Panc1 (cell line): ENCODE measurements around the gene WNT10A. TPM values are rescaled to one million over a fixed set of nuclear protein-coding genes. Genes with fewer than 3 reads are reported as not detected.

Source experiments
- ATAC-seq: fragments of 200-7000 bp; cut with Tn5 transposase; 2 replicates; pipeline ENCODE4 v1.9.1; 2020; ENCODE audit warnings: mild to moderate bottlenecking, moderate library complexity
- BruUV-seq: library from RNA; stranded (reverse); fragments of 400-500 nt; replicated peaks from 2 replicates; lab custom pipeline; 2021; lab: Mats Ljungman, UMichigan
- CTCF ChIA-PET: fragments of 300-600 bp; sonication (Branson Sonifier 250); formaldehyde crosslinking; loops from one replicate; lab custom pipeline; 2022; ENCODE audit warnings: antibody characterized with exemption; lab: Charles Lee
- POLR2A ChIA-PET: fragments of 300-600 bp; sonication (Branson Sonifier 250); formaldehyde crosslinking; loops from one replicate; lab custom pipeline; 2022; ENCODE audit warnings: antibody characterized with exemption; lab: Charles Lee
- DNase-seq: peaks from one replicate; pipeline ENCODE4 v3.0.0-alpha.2; 2010; ENCODE audit warnings: low read depth, low spot score
- H3K27ac ChIP-seq: 2 replicates; pipeline ENCODE4 v1.5.1; 2011; ENCODE audit warnings: mild to moderate bottlenecking, low read length, inconsistent platforms
- H3K27me3 ChIP-seq: fragments of 200-500 bp; sonication (Bioruptor generic); 2 replicates; pipeline ENCODE4 v1.6.0; 2014; ENCODE audit warnings: low read length, inconsistent platforms; ENCODE audit not compliant: control insufficient read depth, insufficient read depth
- H3K36me3 ChIP-seq: fragments of 200-500 bp; sonication (Bioruptor generic); 2 replicates; pipeline ENCODE4 v1.5.1; 2014; ENCODE audit warnings: inconsistent platforms, mild to moderate bottlenecking, low read length, moderate library complexity; ENCODE audit not compliant: control insufficient read depth, insufficient read depth
- H3K4me1 ChIP-seq: 2 replicates; pipeline ENCODE4 v1.5.1; 2011; ENCODE audit warnings: inconsistent platforms, mild to moderate bottlenecking, low read length, moderate library complexity; ENCODE audit not compliant: control insufficient read depth, insufficient read depth
- H3K4me3 ChIP-seq, 2 experiments: 2 replicates each; pipeline ENCODE4 v1.5.1; 2011 to 2012; ENCODE audit warnings: low read depth in 2 of 2, low read length in 2 of 2, mild to moderate bottlenecking in 2 of 2, inconsistent platforms in 1 of 2, moderate library complexity in 1 of 2
- H3K9me3 ChIP-seq: fragments of 200-500 bp; sonication (Bioruptor generic); 2 replicates; pipeline ENCODE4 v1.5.1; 2014; ENCODE audit warnings: low read depth, mild to moderate bottlenecking, inconsistent platforms, low read length, moderate library complexity; ENCODE audit not compliant: control insufficient read depth, insufficient read depth
- CTCF ChIP-seq: fragments of 450-650 bp; IDR thresholded peaks from 2 replicates; pipeline ENCODE4 v1.5.1; 2017; ENCODE audit warnings: mild to moderate bottlenecking
- POLR2AphosphoS5 ChIP-seq: IDR thresholded peaks from 2 replicates; pipeline ENCODE4 v1.6.1; 2012; ENCODE audit warnings: mild to moderate bottlenecking, low read depth, low read length, moderate library complexity
- REST ChIP-seq, 2 experiments: IDR thresholded peaks; 2 replicates each; pipeline ENCODE4 v1.6.1; 2011 to 2012; ENCODE audit warnings: low read depth in 2 of 2, control low read depth in 1 of 2, low read length in 1 of 2, mild to moderate bottlenecking in 1 of 2, moderate library complexity in 1 of 2; ENCODE audit not compliant: insufficient read depth in 1 of 2
- SIN3A ChIP-seq: IDR thresholded peaks from 2 replicates; pipeline ENCODE4 v1.6.1; 2012; ENCODE audit warnings: low read depth, mild to moderate bottlenecking, low read length, moderate library complexity, borderline replicate concordance; ENCODE audit not compliant: insufficient read depth
- TCF7L2 ChIP-seq: IDR thresholded peaks from 2 replicates; pipeline ENCODE4 v1.6.1; 2011; ENCODE audit warnings: mild to moderate bottlenecking, low read depth, low read length, inconsistent platforms
- in situ Hi-C: cut with HindIII; loops from 2 replicates; pipeline ENCODE4 v1.10.0; 2016; ENCODE audit warnings: low sequenced_read_pairs, low pct_unique_long_range_greater_than_20kb
- intact Hi-C: fragments of 100-400 bp; cut with micrococcal nuclease; formaldehyde crosslinking; loops from one replicate; pipeline ENCODE4 v1.10.0; 2022; ENCODE audit not compliant: unreplicated experiment
- total RNA-seq: library from RNA; stranded (reverse); gene quantifications from one replicate; pipeline ENCODE4 v1.2.1, GENCODE V29; 2021; ENCODE audit not compliant: unreplicated experiment

The WNT10A gene
- total RNA-seq, 1 experiment from 2014 or later, result 9.2 TPM

- no TSS peak for BruUV-seq
These were observed 11.6 kb upstream of the WNT10A start for GRCh38 chr2:218869064-218869463.

GRCh38 chr2:218870984-218871344, 9.7 kb upstream of the WNT10A start:
- intact Hi-C loops (no loop called here), in situ Hi-C loops (no loop called here)

More at GRCh38 chr2:218869064-218869463, 11.6 kb upstream of the WNT10A start:
- Histone ChIP-seq H3K27me3 (no peaks in the 10 kb centered on the region), H3K36me3 (no peaks in the 10 kb centered on the region), H3K9me3 (no peaks in the 10 kb centered on the region), H3K4me3 (no peak overlapping the region), H3K27ac (no peak overlapping the region), H3K4me1 (no peaks in the 10 kb centered on the region; the same call in 1 of the 2 replicates)
- intact Hi-C loops (no loop called here), in situ Hi-C loops (no loop called here)
- TF ChIP-seq REST (IDR thresholded peaks at IDR 0.05; ENCODE audit: insufficient read depth in 1 of 2, low read depth in 2 of 2, low read length in 1 of 2) (no peak), SIN3A (no peak), POLR2AphosphoS5 (no peak), TCF7L2 (no peak), CTCF (no peak)
- CTCF ChIA-PET, result interaction anchor here (1.0 kb wide), 1 partner anchor 141 kb away, joined by 3 read pairs; no protein-coding TSS in a partner anchor
- POLR2A ChIA-PET, result interaction anchor here (0.5 kb wide), 1 partner anchor 45 kb away, joined by 8 read pairs; no protein-coding TSS in a partner anchor
- DNase-seq (no peak), ATAC-seq (no peak)

More at GRCh38 chr2:218870984-218871344, 9.7 kb upstream of the WNT10A start:
- Histone ChIP-seq H3K27me3 (no peaks in the 10 kb centered on the region), H3K9me3 (no peaks in the 10 kb centered on the region), H3K27ac (no peak overlapping the region), H3K36me3 (no peaks in the 10 kb centered on the region), H3K4me1 (no peaks in the 10 kb centered on the region), H3K4me3 (no peak overlapping the region)
- POLR2A ChIA-PET, result no interaction called here
- BruUV-seq, result no TSS peak
- DNase-seq (no peak), ATAC-seq (no peak)
- TF ChIP-seq SIN3A, result no peak
- no peak for TF ChIP-seq REST (IDR thresholded peaks at IDR 0.05; ENCODE audit: insufficient read depth in 1 of 2, low read depth in 2 of 2, low read length in 1 of 2)
- TF ChIP-seq POLR2AphosphoS5, result no peak
- no peak for TF ChIP-seq TCF7L2
- no peak for TF ChIP-seq CTCF
- CTCF ChIA-PET, result interaction anchor here (0.6 to 1.7 kb wide), 2 partner anchors 27 to 172 kb away, joined by 4 to 5 read pairs; no protein-coding TSS in a partner anchor
